ENCODE results near the gene PPID. TPM values are rescaled to one million over a fixed set of nuclear protein-coding genes. Genes with fewer than 3 reads are reported as not detected.

The PPID gene
- total and polyA plus RNA-seq, 9 of the 15 experiments (the other 6 are each of a cell fraction or from before 2014, with no cell fraction given), result 46.5 to 160 (median 98.6) TPM

DNA sequence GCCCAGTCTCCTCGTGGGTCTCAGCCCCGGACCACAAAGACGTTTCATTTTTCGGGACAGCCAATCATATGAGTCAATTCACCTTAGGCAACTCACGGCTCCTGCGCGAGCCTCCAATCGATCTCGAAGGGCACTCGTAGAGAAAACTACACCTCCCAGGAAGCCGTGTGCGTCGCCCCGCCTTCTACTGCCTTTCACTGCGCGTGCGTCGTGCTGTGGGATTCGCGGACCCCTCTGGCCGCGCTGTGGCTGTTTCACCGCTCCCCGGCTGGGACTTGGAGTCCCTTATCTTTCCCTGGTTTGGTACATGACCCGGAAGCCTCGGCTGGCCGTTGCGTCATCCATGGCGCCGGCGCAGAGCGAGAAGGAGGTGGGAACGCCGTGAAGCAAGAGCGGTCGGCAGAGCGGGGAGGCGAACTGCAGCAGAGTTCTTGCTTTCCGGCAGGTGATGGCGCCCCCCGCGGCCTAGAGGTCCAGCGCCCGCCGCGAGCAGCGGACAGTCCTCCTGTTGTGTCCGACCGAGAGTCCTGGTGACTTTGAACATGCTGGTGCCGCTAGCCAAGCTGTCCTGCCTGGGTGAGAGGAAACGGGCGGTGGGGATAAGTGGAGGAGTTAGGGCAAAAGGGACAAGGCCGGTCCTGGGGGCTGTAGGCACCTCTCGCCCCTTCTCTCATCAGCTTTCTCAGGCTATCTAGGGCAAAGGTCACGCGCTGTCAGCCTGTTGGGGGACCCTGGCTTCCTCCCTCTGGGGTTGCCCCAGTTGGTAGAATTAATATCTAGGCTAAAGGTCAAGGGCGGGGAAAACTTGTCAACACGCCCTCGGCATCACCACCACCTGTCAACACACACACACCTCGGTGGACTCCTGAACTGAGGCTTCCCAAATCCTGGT lies 51.0 kb downstream of the PPID start, which contains the start of gene ETFDH (continued):
- TF ChIP-seq ZNF436 (CRISPR knock-in tag; IDR thresholded peaks at IDR 0.05), result no peak
- TF ChIP-seq, protein P1, sequence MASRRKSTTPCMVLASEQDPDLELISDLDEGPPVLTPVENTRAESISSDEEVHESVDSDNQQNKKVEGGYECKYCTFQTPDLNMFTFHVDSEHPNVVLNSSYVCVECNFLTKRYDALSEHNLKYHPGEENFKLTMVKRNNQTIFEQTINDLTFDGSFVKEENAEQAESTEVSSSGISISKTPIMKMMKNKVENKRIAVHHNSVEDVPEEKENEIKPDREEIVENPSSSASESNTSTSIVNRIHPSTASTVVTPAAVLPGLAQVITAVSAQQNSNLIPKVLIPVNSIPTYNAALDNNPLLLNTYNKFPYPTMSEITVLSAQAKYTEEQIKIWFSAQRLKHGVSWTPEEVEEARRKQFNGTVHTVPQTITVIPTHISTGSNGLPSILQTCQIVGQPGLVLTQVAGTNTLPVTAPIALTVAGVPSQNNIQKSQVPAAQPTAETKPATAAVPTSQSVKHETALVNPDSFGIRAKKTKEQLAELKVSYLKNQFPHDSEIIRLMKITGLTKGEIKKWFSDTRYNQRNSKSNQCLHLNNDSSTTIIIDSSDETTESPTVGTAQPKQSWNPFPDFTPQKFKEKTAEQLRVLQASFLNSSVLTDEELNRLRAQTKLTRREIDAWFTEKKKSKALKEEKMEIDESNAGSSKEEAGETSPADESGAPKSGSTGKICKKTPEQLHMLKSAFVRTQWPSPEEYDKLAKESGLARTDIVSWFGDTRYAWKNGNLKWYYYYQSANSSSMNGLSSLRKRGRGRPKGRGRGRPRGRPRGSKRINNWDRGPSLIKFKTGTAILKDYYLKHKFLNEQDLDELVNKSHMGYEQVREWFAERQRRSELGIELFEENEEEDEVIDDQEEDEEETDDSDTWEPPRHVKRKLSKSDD (conservative IDR thresholded peaks at IDR 0.05; ENCODE audit: low read length), result 0 out of 2 replicates have a peak, but pooled peaks have one; percentile 36
- 0 out of 2 replicates have a peak, but pooled peaks have one; percentile 50 for TF ChIP-seq ZNF589 (CRISPR knock-in tag; IDR thresholded peaks at IDR 0.05; ENCODE audit: low read depth)
- TF ChIP-seq ZNF347 (CRISPR knock-in tag; IDR thresholded peaks at IDR 0.05; ENCODE audit: low read depth), result no peak
- TF ChIP-seq CBX3 (IDR thresholded peaks at IDR 0.05; ENCODE audit: borderline replicate concordance in 1 of 2, low read length in 2 of 2), result peak in 1 of 2 experiments; percentile 60; a peak in 1 of 3 replicates
- no peak for TF ChIP-seq ZNF282 (CRISPR knock-in tag; IDR thresholded peaks at IDR 0.05)
- TF ChIP-seq ZNF444 (CRISPR knock-in tag; IDR thresholded peaks at IDR 0.05), result no peak
- peak; percentile 44; the same call in 1 of the 2 replicates for TF ChIP-seq ZBTB7A (IDR thresholded peaks at IDR 0.05; ENCODE audit: borderline replicate concordance, control insufficient read depth, low read depth, low read length)
- peak; percentile 91 for TF ChIP-seq PHF20 (IDR thresholded peaks at IDR 0.05; ENCODE audit: partially characterized antibody)
- no peak for TF ChIP-seq ZNF764 (CRISPR knock-in tag; IDR thresholded peaks at IDR 0.05; ENCODE audit: low read depth)
- 0 out of 2 replicates have a peak, but pooled peaks have one; percentile 34 for TF ChIP-seq SREBF1 (IDR thresholded peaks at IDR 0.05; ENCODE audit: borderline replicate concordance, low read depth, low read length)
- TF ChIP-seq ZFP36 (IDR thresholded peaks at IDR 0.05; ENCODE audit: low read depth, low read length, partially characterized antibody), result peak; percentile 35
- TF ChIP-seq, protein P2, sequence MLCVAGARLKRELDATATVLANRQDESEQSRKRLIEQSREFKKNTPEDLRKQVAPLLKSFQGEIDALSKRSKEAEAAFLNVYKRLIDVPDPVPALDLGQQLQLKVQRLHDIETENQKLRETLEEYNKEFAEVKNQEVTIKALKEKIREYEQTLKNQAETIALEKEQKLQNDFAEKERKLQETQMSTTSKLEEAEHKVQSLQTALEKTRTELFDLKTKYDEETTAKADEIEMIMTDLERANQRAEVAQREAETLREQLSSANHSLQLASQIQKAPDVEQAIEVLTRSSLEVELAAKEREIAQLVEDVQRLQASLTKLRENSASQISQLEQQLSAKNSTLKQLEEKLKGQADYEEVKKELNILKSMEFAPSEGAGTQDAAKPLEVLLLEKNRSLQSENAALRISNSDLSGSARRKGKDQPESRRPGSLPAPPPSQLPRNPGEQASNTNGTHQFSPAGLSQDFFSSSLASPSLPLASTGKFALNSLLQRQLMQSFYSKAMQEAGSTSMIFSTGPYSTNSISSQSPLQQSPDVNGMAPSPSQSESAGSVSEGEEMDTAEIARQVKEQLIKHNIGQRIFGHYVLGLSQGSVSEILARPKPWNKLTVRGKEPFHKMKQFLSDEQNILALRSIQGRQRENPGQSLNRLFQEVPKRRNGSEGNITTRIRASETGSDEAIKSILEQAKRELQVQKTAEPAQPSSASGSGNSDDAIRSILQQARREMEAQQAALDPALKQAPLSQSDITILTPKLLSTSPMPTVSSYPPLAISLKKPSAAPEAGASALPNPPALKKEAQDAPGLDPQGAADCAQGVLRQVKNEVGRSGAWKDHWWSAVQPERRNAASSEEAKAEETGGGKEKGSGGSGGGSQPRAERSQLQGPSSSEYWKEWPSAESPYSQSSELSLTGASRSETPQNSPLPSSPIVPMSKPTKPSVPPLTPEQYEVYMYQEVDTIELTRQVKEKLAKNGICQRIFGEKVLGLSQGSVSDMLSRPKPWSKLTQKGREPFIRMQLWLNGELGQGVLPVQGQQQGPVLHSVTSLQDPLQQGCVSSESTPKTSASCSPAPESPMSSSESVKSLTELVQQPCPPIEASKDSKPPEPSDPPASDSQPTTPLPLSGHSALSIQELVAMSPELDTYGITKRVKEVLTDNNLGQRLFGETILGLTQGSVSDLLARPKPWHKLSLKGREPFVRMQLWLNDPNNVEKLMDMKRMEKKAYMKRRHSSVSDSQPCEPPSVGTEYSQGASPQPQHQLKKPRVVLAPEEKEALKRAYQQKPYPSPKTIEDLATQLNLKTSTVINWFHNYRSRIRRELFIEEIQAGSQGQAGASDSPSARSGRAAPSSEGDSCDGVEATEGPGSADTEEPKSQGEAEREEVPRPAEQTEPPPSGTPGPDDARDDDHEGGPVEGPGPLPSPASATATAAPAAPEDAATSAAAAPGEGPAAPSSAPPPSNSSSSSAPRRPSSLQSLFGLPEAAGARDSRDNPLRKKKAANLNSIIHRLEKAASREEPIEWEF (CRISPR knock-in tag; IDR thresholded peaks at IDR 0.05), result no peak
- peak; percentile 79 for TF ChIP-seq JUN (IDR thresholded peaks at IDR 0.05; ENCODE audit: borderline replicate concordance, low read depth, low read length)
- no peak for TF ChIP-seq JUN (CRISPR knock-in tag; IDR thresholded peaks at IDR 0.05; ENCODE audit: borderline replicate concordance)
- peak; percentile 59 for TF ChIP-seq SUPT5H (IDR thresholded peaks at IDR 0.05)
- peak; percentile 94; the same call in 1 of the 2 replicates for TF ChIP-seq PTBP1 (IDR thresholded peaks at IDR 0.05; ENCODE audit: low read depth, low read length)
- TF ChIP-seq TAF9B (IDR thresholded peaks at IDR 0.05; ENCODE audit: partially characterized antibody), result peak; percentile 89
- TF ChIP-seq XRCC3 (IDR thresholded peaks at IDR 0.05), result no peak
